ENCODE data around the gene VPS13D. TPM values are rescaled to one million over a fixed set of nuclear protein-coding genes. Genes with fewer than 3 reads are reported as not detected.

The VPS13D gene
- total and polyA plus RNA-seq, 10 of the 15 experiments (the other 5 are each of a cell fraction or from before 2014, with no cell fraction given), result 1.4 to 16.9 (median 8.5) TPM

- TF ChIP-seq IRF5 (IDR thresholded peaks at IDR 0.05; ENCODE audit: borderline replicate concordance), result no peak
- no peak for TF ChIP-seq PRDM15 (CRISPR knock-in tag; IDR thresholded peaks at IDR 0.05)
- TF ChIP-seq STAT3 (IDR thresholded peaks at IDR 0.05; ENCODE audit: low read depth, low read length), result no peak
These were observed 331.3 kb downstream of the VPS13D start (continued) for GRCh38 chr1:12561121-12561520.

Small RNAs within 50 kb of the gene (microRNA-seq; reads per million reads assigned to microRNA genes)
- 0.94 reads per million for gene MIR4632

Small RNAs within 50 kb of the gene (small RNA-seq; reads per million reads assigned to genes)
- not detected for gene MIR4632
- gene RF00156, result not detected
- not detected for gene SNORA59A

Other genes starting within 250 kb of the VPS13D start
- gene MFN2, start 249.6 kb upstream of the VPS13D start, total RNA-seq (2014; rRNA removed), result 46.1 and 46.2 TPM in 2 replicates
- gene MFN2, start 249.6 kb upstream of the VPS13D start, total RNA-seq (2014; rRNA removed; fragmentation: Illumina TruSeq; extraction: Trizol), result 27.5 and 28.7 TPM in 2 replicates
- gene MFN2, start 249.6 kb upstream of the VPS13D start, total RNA-seq (2021), result 59.6 and 59.8 TPM in 2 replicates
- gene MFN2, start 249.6 kb upstream of the VPS13D start, polyA plus RNA-seq (2011; rRNA removed), result 29.8 and 50.0 TPM in 2 replicates
- gene MFN2, start 249.6 kb upstream of the VPS13D start, polyA plus RNA-seq (2014; fragmentation: Illumina TruSeq; extraction: Trizol), result 44.0 and 50.1 TPM in 2 replicates
- gene MFN2, start 249.6 kb upstream of the VPS13D start, polyA plus RNA-seq (2014; fragmentation: Nextera tagmentation; extraction: Ambion mirVana), result 1 to 10 TPM; 5.3 to 6.4 TPM
- gene MFN2, start 249.6 kb upstream of the VPS13D start, polyA plus RNA-seq (2014; rRNA removed), result 41.7 and 43.1 TPM in 2 replicates
- gene MFN2, start 249.6 kb upstream of the VPS13D start, polyA plus RNA-seq (2016; fragmentation: Nextera tagmentation; extraction: Ambion mirVana), result 10 to 100 TPM; 59.9 to 64.4 TPM
- gene MIIP, start 210.5 kb upstream of the VPS13D start, total RNA-seq (2014; rRNA removed), result 68.8 and 71.3 TPM in 2 replicates
- 16.6 and 17.1 TPM in 2 replicates for gene MIIP, start 210.5 kb upstream of the VPS13D start, total RNA-seq (2014; rRNA removed; fragmentation: Illumina TruSeq; extraction: Trizol)
- gene MIIP, start 210.5 kb upstream of the VPS13D start, total RNA-seq (2021), result 56.2 and 57.2 TPM in 2 replicates
- gene MIIP, start 210.5 kb upstream of the VPS13D start, polyA plus RNA-seq (2011; rRNA removed), result 8.8 and 21.5 TPM in 2 replicates
- gene MIIP, start 210.5 kb upstream of the VPS13D start, polyA plus RNA-seq (2014; fragmentation: Illumina TruSeq; extraction: Trizol), result 5.4 and 11.6 TPM in 2 replicates
- gene MIIP, start 210.5 kb upstream of the VPS13D start, polyA plus RNA-seq (2014; fragmentation: Nextera tagmentation; extraction: Ambion mirVana), result 1 to 10 TPM in 1 of 2 experiments, under 1 TPM in 1; 0.84 to 5.1 TPM
- 65.2 and 70.6 TPM in 2 replicates for gene MIIP, start 210.5 kb upstream of the VPS13D start, polyA plus RNA-seq (2014; rRNA removed)
- 10 to 100 TPM; 82.3 to 95.7 TPM for gene MIIP, start 210.5 kb upstream of the VPS13D start, polyA plus RNA-seq (2016; fragmentation: Nextera tagmentation; extraction: Ambion mirVana)
- gene TNFRSF8, start 166.7 kb upstream of the VPS13D start, total RNA-seq (2014; rRNA removed), result 59.6 and 71.1 TPM in 2 replicates
- gene TNFRSF8, start 166.7 kb upstream of the VPS13D start, total RNA-seq (2014; rRNA removed; fragmentation: Illumina TruSeq; extraction: Trizol), result 32.8 and 40.6 TPM in 2 replicates
- 114 and 115 TPM in 2 replicates for gene TNFRSF8, start 166.7 kb upstream of the VPS13D start, total RNA-seq (2021)
- 18.2 and 40.5 TPM in 2 replicates for gene TNFRSF8, start 166.7 kb upstream of the VPS13D start, polyA plus RNA-seq (2011; rRNA removed)
- 12.4 and 49.6 TPM in 2 replicates for gene TNFRSF8, start 166.7 kb upstream of the VPS13D start, polyA plus RNA-seq (2014; fragmentation: Illumina TruSeq; extraction: Trizol)
- 10 to 100 TPM in 1 of 2 experiments, 1 to 10 TPM in 1; 9.8 to 32.0 TPM for gene TNFRSF8, start 166.7 kb upstream of the VPS13D start, polyA plus RNA-seq (2014; fragmentation: Nextera tagmentation; extraction: Ambion mirVana)
- gene TNFRSF8, start 166.7 kb upstream of the VPS13D start, polyA plus RNA-seq (2014; rRNA removed), result 68.0 and 85.0 TPM in 2 replicates
- 10 to 100 TPM; 69.7 to 71.9 TPM for gene TNFRSF8, start 166.7 kb upstream of the VPS13D start, polyA plus RNA-seq (2016; fragmentation: Nextera tagmentation; extraction: Ambion mirVana)
- 33.0 and 39.9 TPM in 2 replicates for gene TNFRSF1B, start 63.0 kb upstream of the VPS13D start, total RNA-seq (2014; rRNA removed)
- gene TNFRSF1B, start 63.0 kb upstream of the VPS13D start, total RNA-seq (2014; rRNA removed; fragmentation: Illumina TruSeq; extraction: Trizol), result 22.4 and 24.4 TPM in 2 replicates
- gene TNFRSF1B, start 63.0 kb upstream of the VPS13D start, total RNA-seq (2021), result 78.8 and 87.2 TPM in 2 replicates
- 35.0 and 66.4 TPM in 2 replicates for gene TNFRSF1B, start 63.0 kb upstream of the VPS13D start, polyA plus RNA-seq (2011; rRNA removed)
- 15.0 and 32.4 TPM in 2 replicates for gene TNFRSF1B, start 63.0 kb upstream of the VPS13D start, polyA plus RNA-seq (2014; fragmentation: Illumina TruSeq; extraction: Trizol)
- 10 to 100 TPM; 10.1 to 11.6 TPM for gene TNFRSF1B, start 63.0 kb upstream of the VPS13D start, polyA plus RNA-seq (2014; fragmentation: Nextera tagmentation; extraction: Ambion mirVana)
- gene TNFRSF1B, start 63.0 kb upstream of the VPS13D start, polyA plus RNA-seq (2014; rRNA removed), result 47.3 and 53.1 TPM in 2 replicates
- 10 to 100 TPM; 34.8 to 47.5 TPM for gene TNFRSF1B, start 63.0 kb upstream of the VPS13D start, polyA plus RNA-seq (2016; fragmentation: Nextera tagmentation; extraction: Ambion mirVana)